Activated T-helper 17 cell treated with anti-CD3 and anti-CD28 coated beads, Interleukin-2, amount 50 U/mL, for 72 hours (primary cell): ENCODE results near the gene C1QC. TPM values are rescaled to one million over a fixed set of nuclear protein-coding genes. Genes with fewer than 3 reads are reported as not detected.

Experiments used
- ATAC-seq: fragments of 150-1000 bp; cut with Tn5 transposase; replicated peaks from 2 replicates; pipeline ENCODE4 v1.10.0; 2021; ENCODE audit warnings: mild to moderate bottlenecking, moderate library complexity
- H3K27ac Mint-ChIP-seq: one replicate; pipeline ENCODE4 v1.8.0; 2022; ENCODE audit warnings: mixed read lengths
- H3K27me3 Mint-ChIP-seq: one replicate; pipeline ENCODE4 v1.8.0; 2022; ENCODE audit warnings: mixed read lengths
- H3K36me3 Mint-ChIP-seq: one replicate; pipeline ENCODE4 v1.8.0; 2022; ENCODE audit warnings: low read depth, mild to moderate bottlenecking, mixed read lengths
- H3K4me1 Mint-ChIP-seq: one replicate; pipeline ENCODE4 v1.8.0; 2022; ENCODE audit warnings: mixed read lengths
- H3K4me3 Mint-ChIP-seq: one replicate; pipeline ENCODE4 v1.8.0; 2022; ENCODE audit warnings: mild to moderate bottlenecking, mixed read lengths
- H3K9me3 Mint-ChIP-seq: one replicate; pipeline ENCODE4 v1.8.0; 2022; ENCODE audit warnings: mixed read lengths
- total RNA-seq, 2 donors: library from RNA; stranded (reverse); gene quantifications; one replicate each; pipeline ENCODE4 v1.2.3, GENCODE V29; 2022

Gene C1QC
- total RNA-seq, result not detected

GRCh38 chr1:22643381-22643780 is at the start of gene C1QC:
Gene C1QC (plus strand): TSS chr1:22643633. CDS start chr1:22644024, 391 bp downstream.
- no peaks in the 10 kb centered on the region for H3K4me1 Mint-ChIP-seq
- ATAC-seq, result no peak
- H3K4me3 Mint-ChIP-seq, result no peak within 1 kb of the TSS
- no peaks in the 10 kb centered on the region for H3K36me3 Mint-ChIP-seq
- peaks cover 17% of the 10 kb centered on the region for H3K27me3 Mint-ChIP-seq
- no peaks in the 10 kb centered on the region for H3K9me3 Mint-ChIP-seq
- H3K27ac Mint-ChIP-seq, result no peak within 1 kb of the TSS

GRCh38 chr1:22594396-22594795 is 49.0 kb upstream of the C1QC start:
- Mint-ChIP-seq H3K27me3 (peaks cover 31% of the 10 kb centered on the region), H3K27ac (no peak overlapping the region), H3K4me1 (no peaks in the 10 kb centered on the region), H3K9me3 (no peaks in the 10 kb centered on the region), H3K36me3 (no peaks in the 10 kb centered on the region), H3K4me3 (no peak overlapping the region)
- no peak for ATAC-seq

DNA sequence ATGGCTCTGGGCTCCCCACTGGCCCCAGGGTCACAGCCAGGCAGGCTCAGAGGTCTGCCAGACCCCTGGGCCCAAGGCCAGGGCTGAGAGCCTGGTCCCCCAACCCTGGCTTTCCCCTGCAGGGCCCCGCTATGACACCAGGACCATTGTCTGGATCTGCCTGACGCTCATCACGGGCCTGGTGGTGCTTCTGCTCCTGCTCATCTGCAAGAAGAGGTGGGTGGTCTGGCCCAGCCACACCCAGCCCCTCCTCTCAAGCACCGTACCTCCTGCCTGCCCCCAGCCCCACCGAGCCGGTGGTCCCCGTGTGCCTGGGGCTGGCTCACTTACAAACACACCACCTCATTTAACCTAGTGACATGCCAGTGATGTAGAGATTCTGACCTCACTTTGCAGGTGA is 48.3 kb upstream of the C1QC start:
- Mint-ChIP-seq H3K27me3 (peaks cover 31% of the 10 kb centered on the region), H3K27ac (no peak overlapping the region), H3K4me3 (no peak overlapping the region), H3K36me3 (no peaks in the 10 kb centered on the region), H3K4me1 (no peaks in the 10 kb centered on the region), H3K9me3 (no peaks in the 10 kb centered on the region)
- no peak for ATAC-seq

GRCh38 chr1:22597301-22597965 is 46.0 kb upstream of the C1QC start:
- H3K9me3 Mint-ChIP-seq, result no peaks in the 10 kb centered on the region
- H3K36me3 Mint-ChIP-seq, result no peaks in the 10 kb centered on the region
- H3K4me3 Mint-ChIP-seq, result no peak overlapping the region
- H3K27me3 Mint-ChIP-seq, result peaks cover 13% of the 10 kb centered on the region
- ATAC-seq, result no peak
- H3K27ac Mint-ChIP-seq, result no peak overlapping the region
- H3K4me1 Mint-ChIP-seq, result no peaks in the 10 kb centered on the region

DNA sequence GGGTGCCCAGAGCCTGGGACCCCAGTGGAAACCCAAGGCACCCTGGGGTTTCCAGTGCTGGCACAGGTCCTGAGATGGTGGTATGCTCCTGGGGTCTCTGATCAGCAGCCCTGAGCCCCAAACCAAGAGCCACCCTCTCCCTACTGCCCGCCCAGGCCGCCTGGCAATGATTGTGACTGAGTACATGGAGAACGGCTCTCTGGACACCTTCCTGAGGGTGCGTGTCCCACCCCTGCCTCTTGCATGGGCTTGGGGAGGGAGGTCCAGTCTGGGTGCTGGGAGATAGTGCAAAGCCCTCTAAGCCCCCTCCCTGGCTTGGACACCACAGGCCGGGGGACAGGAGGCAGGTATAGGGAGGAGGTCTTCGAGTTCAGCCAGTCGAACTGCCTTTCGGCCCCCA is 45.4 kb upstream of the C1QC start:
- no peak for ATAC-seq
- Mint-ChIP-seq H3K27ac (no peak overlapping the region), H3K27me3 (peaks cover 13% of the 10 kb centered on the region), H3K4me3 (no peak overlapping the region), H3K4me1 (no peaks in the 10 kb centered on the region), H3K36me3 (no peaks in the 10 kb centered on the region), H3K9me3 (no peaks in the 10 kb centered on the region)

DNA sequence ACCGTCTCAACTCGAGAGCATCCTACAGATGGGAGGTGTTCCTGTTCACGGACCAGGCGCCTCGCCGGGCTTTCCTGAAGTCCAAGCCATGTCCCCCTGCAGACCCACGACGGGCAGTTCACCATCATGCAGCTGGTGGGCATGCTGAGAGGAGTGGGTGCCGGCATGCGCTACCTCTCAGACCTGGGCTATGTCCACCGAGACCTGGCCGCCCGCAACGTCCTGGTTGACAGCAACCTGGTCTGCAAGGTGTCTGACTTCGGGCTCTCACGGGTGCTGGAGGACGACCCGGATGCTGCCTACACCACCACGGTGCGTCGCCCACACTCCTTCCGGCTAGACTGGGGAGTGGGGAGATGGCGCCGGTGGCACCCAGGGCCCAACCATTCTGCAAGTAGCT is 44.7 kb upstream of the C1QC start:
- Mint-ChIP-seq H3K4me1 (no peaks in the 10 kb centered on the region), H3K36me3 (no peaks in the 10 kb centered on the region), H3K4me3 (no peak overlapping the region), H3K27ac (no peak overlapping the region), H3K27me3 (peaks cover 17% of the 10 kb centered on the region), H3K9me3 (no peaks in the 10 kb centered on the region)
- no peak for ATAC-seq

- Mint-ChIP-seq H3K27me3 (peaks cover 28% of the 10 kb centered on the region), H3K27ac (no peak overlapping the region), H3K4me1 (no peaks in the 10 kb centered on the region), H3K9me3 (no peaks in the 10 kb centered on the region), H3K4me3 (no peak overlapping the region), H3K36me3 (no peaks in the 10 kb centered on the region)
- no peak for ATAC-seq
Measured at GRCh38 chr1:22600071-22600816, 43.2 kb upstream of the C1QC start.

- Mint-ChIP-seq H3K9me3 (no peaks in the 10 kb centered on the region), H3K27ac (no peak overlapping the region), H3K4me1 (no peaks in the 10 kb centered on the region), H3K4me3 (no peak overlapping the region), H3K27me3 (peaks cover 28% of the 10 kb centered on the region), H3K36me3 (no peaks in the 10 kb centered on the region)
- no peak for ATAC-seq
Measured at GRCh38 chr1:22600817-22601605, 42.4 kb upstream of the C1QC start.

- H3K4me1 Mint-ChIP-seq, result no peaks in the 10 kb centered on the region
- no peak for ATAC-seq
- peaks cover 30% of the 10 kb centered on the region for H3K27me3 Mint-ChIP-seq
- H3K36me3 Mint-ChIP-seq, result no peaks in the 10 kb centered on the region
- H3K9me3 Mint-ChIP-seq, result no peaks in the 10 kb centered on the region
- no peak overlapping the region for H3K4me3 Mint-ChIP-seq
- no peak overlapping the region for H3K27ac Mint-ChIP-seq
Measured at GRCh38 chr1:22601610-22602009, 41.8 kb upstream of the C1QC start.

DNA sequence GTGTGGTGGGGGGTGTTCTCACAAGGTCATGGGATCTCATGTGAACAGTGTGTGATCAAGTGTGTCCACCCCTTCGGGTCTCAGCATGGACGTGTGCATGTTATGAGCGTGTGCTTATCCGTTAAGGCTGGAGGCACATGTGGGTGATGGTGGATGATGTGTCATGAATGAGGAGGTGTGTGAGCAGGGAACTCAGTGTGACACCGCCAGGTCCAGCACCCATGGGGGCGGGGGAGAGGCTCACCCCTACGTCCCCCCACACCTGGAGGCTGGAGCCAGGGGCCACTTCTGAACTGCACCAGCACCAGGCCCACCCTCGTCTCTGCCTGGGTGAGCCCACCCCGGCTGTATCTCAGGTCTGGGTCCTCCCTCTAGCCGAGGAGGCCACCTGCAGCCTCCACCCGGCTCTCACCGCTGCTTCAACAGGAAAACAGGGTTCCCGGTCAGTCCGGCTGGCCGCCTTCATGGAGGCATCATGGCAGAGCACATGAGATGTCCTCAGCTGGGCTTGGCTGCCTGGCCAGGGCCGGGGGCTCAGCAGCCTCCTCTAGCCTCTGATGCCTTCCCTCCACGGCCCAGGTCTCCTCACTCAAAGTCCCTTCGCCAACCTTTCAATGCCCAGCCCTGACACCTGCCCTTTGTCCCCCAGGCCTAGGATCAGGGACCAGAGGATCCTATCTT is 41.2 kb upstream of the C1QC start:
- Mint-ChIP-seq H3K27ac (no peak overlapping the region), H3K4me1 (no peaks in the 10 kb centered on the region), H3K27me3 (peaks cover 27% of the 10 kb centered on the region), H3K4me3 (no peak overlapping the region), H3K36me3 (no peaks in the 10 kb centered on the region), H3K9me3 (no peaks in the 10 kb centered on the region)
- no peak for ATAC-seq

DNA sequence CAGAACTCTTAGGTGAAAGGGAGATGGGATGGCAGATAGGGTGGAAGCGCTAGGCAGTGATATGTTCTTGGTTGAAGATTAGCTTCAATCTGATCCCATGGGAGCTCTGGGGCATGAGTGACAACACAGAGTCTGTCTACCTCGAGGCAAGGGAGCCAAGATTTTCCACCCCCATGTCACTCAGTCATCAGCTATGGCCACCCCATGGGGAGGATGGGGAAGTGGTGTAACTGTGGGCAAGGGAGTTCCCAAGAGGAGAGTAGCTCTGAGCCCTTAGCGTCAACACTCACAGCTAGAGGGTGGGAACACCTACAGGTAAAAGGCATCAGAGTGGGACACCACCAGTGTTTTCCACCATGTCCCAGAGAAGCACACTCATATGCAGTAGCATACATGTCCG is 37.3 kb upstream of the C1QC start:
- no peak overlapping the region for H3K27ac Mint-ChIP-seq
- H3K4me1 Mint-ChIP-seq, result no peaks in the 10 kb centered on the region
- no peaks in the 10 kb centered on the region for H3K9me3 Mint-ChIP-seq
- no peaks in the 10 kb centered on the region for H3K36me3 Mint-ChIP-seq
- no peak overlapping the region for H3K4me3 Mint-ChIP-seq
- peaks cover 64% of the 10 kb centered on the region for H3K27me3 Mint-ChIP-seq
- ATAC-seq, result no peak

GRCh38 chr1:22607154-22607553 is 36.3 kb upstream of the C1QC start:
- peaks cover 67% of the 10 kb centered on the region for H3K27me3 Mint-ChIP-seq
- H3K36me3 Mint-ChIP-seq, result no peaks in the 10 kb centered on the region
- no peaks in the 10 kb centered on the region for H3K4me1 Mint-ChIP-seq
- no peak overlapping the region for H3K27ac Mint-ChIP-seq
- no peak for ATAC-seq
- H3K9me3 Mint-ChIP-seq, result no peaks in the 10 kb centered on the region
- H3K4me3 Mint-ChIP-seq, result no peak overlapping the region

DNA sequence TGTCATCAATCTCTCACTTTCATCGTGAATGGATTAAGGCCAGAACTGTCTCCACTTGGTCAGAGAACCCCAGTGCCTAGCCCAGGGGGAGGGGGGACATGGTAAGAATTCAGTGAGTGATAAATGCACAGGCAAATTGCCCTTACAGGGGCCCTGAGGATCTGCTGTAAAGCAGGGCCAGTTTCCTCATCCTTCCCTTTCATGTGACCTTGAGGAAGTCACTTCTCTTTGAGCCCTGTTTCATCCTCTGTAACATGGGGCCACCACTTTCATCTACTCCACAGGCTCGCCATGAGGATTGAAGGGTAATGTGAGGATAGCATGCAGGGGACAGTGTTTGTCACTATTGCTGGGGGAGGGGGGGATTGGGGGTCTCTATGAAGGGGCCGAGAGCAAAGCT is 35.1 kb upstream of the C1QC start:
- peaks cover 70% of the 10 kb centered on the region for H3K27me3 Mint-ChIP-seq
- H3K36me3 Mint-ChIP-seq, result no peaks in the 10 kb centered on the region
- H3K4me3 Mint-ChIP-seq, result no peak overlapping the region
- H3K9me3 Mint-ChIP-seq, result no peaks in the 10 kb centered on the region
- no peaks in the 10 kb centered on the region for H3K4me1 Mint-ChIP-seq
- no peak overlapping the region for H3K27ac Mint-ChIP-seq
- no peak for ATAC-seq

DNA sequence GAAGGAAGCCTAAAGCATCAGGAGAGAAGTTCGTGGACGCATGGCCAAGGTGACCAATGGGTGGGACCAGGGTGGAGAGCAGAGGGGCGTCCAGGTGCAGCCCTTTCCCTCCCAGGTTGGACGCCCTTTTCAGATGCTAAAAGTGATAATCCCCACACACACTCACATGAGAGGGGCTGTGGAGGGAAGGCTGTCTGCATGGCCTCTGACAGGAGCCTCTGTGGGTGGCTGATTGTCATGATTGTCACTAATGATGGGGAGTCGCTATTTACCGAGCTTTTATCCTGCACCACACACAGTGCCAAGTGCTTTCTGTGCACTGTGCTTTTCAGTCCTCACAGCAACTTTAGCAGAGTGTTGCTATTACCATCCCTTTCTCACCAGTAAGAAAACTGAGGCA is 34.1 kb upstream of the C1QC start:
- Mint-ChIP-seq H3K9me3 (no peaks in the 10 kb centered on the region), H3K27ac (no peak overlapping the region), H3K36me3 (no peaks in the 10 kb centered on the region), H3K4me1 (no peaks in the 10 kb centered on the region), H3K27me3 (peaks cover 63% of the 10 kb centered on the region), H3K4me3 (no peak overlapping the region)
- ATAC-seq, result no peak
